ENCODE measurements around the gene GPR157. TPM values are rescaled to one million over a fixed set of nuclear protein-coding genes. Genes with fewer than 3 reads are reported as not detected.

The GPR157 gene
- total RNA-seq, 1 donor from 2014 or later: 5.4 TPM

Other genes with a start within 250 kb of the GPR157 start
- not detected in 2 replicates for gene CA6, start 183.2 kb downstream of the GPR157 start, total RNA-seq
- not detected in 2 replicates for gene SLC2A7, start 102.7 kb downstream of the GPR157 start, total RNA-seq
- 0.79 and 2.6 TPM in 2 replicates for gene SLC2A5, start 59.5 kb downstream of the GPR157 start, total RNA-seq
- gene H6PD, start 105.7 kb upstream of the GPR157 start, total RNA-seq: 13.9 and 18.9 TPM in 2 replicates
- gene SPSB1, start 163.8 kb upstream of the GPR157 start, total RNA-seq: 53.5 and 56.7 TPM in 2 replicates